Lower leg skin (tissue), 3 donors: ENCODE data around the gene JDP2.

Source experiments
- POLR2A ChIP-seq, 2 donors: fragments of 450-650 bp; IDR thresholded peaks; one replicate each; pipeline ENCODE4 v1.6.1; 2016 to 2017; ENCODE audit warnings: antibody characterized with exemption in 2 of 2, mild to moderate bottlenecking in 1 of 2, moderate library complexity in 1 of 2
- TF ChIP-seq, protein P1 (sequence below), 3 donors: fragments of 450-650 bp; IDR thresholded peaks; one replicate each; pipeline ENCODE4 v1.5.1; 2016; ENCODE audit warnings: antibody characterized with exemption in 3 of 3, mild to moderate bottlenecking in 3 of 3, moderate library complexity in 2 of 3

GRCh38 chr14:75389679-75390078, 38.1 kb upstream of the JDP2 start:
- TF ChIP-seq, protein P1, sequence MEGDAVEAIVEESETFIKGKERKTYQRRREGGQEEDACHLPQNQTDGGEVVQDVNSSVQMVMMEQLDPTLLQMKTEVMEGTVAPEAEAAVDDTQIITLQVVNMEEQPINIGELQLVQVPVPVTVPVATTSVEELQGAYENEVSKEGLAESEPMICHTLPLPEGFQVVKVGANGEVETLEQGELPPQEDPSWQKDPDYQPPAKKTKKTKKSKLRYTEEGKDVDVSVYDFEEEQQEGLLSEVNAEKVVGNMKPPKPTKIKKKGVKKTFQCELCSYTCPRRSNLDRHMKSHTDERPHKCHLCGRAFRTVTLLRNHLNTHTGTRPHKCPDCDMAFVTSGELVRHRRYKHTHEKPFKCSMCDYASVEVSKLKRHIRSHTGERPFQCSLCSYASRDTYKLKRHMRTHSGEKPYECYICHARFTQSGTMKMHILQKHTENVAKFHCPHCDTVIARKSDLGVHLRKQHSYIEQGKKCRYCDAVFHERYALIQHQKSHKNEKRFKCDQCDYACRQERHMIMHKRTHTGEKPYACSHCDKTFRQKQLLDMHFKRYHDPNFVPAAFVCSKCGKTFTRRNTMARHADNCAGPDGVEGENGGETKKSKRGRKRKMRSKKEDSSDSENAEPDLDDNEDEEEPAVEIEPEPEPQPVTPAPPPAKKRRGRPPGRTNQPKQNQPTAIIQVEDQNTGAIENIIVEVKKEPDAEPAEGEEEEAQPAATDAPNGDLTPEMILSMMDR (IDR thresholded peaks at IDR 0.05), result no peak
- no peak for TF ChIP-seq POLR2A (IDR thresholded peaks at IDR 0.05)
